GM19328 (cell line): Measurements from ENCODE around the gene DCHS1.
A peak's percentile ranks its signal among the peaks of the same experiment; 100 is the strongest.

Experiments
- ATAC-seq: cut with Tn5 transposase; IDR thresholded peaks from one replicate; pipeline ENCODE4 v1.9.1; 2021; ENCODE audit warnings: mild to moderate bottlenecking, moderate library complexity; ENCODE audit not compliant: unreplicated experiment

The DCHS1 gene

DNA sequence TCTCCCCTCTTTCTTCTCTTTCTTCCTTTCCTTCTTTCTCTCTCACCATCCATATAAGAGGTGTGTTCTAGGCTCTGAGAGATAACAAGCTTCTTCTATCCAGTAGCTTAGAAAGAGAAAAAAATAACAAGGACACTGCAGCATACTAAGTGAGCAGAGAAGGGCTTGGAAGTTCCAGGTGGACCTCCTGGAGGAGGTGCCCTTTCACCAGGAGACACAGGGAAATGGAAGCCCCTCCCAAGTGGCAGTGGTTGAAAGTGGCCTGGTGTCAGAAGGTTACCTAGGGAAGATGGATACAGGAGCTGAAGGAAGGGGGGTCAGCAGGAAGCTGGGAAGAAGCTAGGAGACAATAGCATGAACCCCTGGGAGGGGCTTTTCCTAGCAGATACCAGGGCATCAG lies 5.5 kb downstream of the DCHS1 start:
- no peak for ATAC-seq

DNA sequence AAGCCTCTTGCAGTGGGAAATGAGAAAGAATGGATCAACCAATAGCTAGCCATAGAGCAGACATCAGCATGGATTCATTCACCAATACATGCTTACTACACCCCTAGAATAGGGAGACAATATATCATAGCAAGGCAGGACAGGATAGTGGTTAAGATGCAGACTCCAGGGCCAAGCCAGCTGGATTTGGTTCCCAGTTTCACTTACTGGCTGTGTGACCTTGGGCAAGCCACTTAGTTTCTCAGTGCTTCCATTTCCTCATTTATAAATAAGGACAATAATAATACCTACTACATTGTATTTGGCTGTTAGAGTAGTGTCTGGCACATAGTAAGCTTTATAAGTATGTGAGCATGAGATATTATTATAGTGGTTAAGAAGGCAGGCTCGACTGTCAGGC lies 7.1 kb downstream of the DCHS1 start:
- no peak for ATAC-seq

DNA sequence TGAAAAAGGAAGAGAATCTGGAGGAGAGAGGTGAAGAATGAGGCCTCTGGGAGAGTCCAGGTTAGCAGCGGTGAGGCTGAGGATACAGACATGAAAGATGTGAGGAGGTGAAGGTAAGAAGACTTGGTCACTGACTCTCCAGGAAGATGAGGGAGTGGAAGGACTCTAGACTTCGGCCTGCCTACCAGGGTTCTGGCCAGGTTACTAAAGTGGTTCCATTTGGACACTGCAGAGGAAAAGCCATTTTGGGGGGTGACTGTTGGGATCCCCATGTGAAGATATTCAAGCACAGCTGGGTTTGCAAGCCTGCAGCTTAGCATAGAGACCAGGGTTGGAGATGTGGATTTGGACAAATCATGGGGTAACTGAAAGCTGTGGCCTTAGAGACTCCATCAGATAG lies 7.8 kb downstream of the DCHS1 start:
- ATAC-seq, result no peak

DNA sequence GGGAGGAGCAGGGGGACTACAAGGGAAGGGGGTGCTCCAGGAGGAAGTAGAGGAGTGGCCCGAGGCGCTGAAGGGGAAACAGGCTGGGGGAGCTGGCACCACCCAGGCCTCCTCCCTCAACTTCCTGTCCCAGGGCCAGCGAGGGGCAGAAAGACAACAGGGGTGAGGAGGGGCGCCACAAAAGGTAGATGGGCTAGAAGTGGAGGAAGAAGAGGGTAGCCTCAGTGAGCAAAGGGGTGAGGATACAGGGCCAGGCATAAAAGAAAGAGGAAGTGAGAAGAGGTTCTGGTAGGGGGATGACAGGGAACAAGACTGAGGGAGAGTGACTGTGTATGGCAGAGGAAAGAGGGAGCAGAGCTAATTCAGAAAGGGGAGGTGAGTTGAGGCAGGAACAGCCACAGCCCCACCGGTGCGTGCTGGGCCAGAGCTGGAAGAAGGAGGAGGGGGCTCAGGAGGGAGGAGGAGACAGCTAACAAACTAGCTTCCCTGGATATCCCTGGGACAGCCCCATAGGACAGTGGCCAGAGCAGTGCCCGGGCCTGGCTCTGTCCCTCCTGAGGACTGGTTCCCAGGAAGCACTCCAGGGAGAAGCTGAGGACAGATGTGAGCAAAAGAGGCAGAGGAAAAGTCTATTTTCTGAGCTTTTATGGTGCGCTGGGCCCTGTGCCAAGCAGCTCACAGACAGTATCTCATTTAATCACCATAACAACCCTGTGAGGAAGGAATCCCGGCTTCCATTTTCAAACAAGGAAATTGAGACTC lies 8.5 kb downstream of the DCHS1 start:
- peak; percentile 80 for ATAC-seq

DNA sequence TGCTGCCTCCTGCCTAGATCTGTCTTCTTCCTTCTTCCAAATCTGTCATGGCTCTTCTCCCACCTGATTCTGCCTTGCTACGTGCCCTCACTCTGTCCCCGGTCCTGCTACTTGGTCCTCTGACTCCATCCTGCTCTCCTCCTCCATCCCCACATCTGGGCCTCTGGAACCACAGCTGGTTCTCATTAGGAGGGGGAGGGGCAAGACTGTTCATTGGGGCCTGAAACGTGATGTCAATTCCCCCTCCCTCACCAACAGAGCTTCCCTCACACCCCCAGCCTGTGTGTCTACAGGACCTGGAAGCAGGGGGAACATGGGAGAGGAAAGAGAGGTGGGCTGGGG lies 9.1 kb downstream of the DCHS1 start:
- no peak for ATAC-seq

DNA sequence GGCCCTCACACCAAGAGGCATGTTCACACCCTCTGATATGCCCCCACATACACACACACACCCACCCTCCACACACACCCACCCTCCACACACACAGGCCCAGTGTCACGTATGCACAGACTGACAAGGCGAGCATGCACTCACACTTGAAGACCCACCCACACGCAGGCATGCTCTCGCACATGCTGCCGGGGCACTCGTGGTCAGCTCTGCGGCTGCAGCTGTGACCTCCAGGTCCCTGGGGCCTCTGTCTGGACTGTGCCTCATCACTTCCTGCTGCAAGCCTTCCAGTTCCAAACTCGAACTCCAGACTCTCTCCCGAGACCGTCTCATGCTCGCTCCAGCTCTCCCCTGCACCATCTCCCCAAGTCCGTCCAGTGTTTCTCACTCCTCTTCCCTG lies 9.5 kb downstream of the DCHS1 start:
- ATAC-seq, result no peak

DNA sequence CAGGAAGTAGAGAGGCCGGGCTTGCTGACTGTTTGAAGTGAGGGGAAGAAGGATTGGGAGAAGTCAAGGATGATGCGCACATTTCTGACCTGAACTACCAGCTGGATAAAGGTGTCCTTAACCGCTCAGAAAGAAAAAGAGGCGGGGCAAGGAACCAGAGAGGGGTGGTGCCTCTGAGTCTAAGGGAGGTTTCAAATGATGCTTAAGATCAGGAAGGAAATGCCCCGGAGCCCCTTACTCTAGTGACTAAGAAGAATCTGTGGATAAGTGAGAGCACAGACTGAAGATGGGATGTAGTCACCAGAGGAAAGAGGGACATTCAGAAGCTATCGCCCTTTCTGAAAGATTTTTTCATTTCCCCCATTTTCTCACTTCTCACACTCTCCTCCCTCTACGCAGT lies 12.7 kb downstream of the DCHS1 start:
- ATAC-seq, result no peak

DNA sequence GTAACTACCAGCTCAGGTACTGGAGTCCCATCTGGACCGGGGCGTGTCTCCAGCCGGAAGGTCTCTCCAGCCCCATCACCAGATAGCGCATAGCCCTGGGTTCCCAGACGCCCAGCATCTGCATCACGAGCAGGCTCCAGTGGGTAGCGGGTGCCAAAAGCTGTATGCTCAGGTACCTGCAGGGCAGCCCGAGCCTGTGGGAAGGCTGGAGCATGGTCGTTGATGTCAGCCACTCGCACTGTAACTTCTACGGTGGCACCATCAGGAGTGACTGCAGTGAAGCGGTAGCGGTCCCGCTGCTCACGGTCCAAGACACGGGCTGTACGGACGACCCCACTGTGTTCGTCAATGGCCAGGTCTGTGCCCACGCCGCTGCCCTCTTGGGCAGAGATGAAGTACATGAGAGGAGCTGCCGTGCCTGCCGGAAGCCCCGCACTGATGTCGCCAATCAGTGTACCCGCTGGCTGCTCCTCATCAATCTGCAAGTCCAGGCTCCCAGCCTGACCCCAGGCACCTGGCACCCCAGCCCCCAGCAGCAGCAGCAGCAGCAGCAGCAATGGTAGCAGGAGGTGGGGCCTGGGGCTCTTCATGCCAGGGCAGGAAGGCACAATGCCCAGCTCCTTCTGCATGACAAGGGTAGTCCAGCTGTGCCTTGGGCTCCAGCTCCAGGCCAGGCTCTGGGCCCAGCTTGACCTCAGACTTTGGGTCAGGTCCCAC lies 14.5 kb downstream of the DCHS1 start:
- ATAC-seq, result no peak

DNA sequence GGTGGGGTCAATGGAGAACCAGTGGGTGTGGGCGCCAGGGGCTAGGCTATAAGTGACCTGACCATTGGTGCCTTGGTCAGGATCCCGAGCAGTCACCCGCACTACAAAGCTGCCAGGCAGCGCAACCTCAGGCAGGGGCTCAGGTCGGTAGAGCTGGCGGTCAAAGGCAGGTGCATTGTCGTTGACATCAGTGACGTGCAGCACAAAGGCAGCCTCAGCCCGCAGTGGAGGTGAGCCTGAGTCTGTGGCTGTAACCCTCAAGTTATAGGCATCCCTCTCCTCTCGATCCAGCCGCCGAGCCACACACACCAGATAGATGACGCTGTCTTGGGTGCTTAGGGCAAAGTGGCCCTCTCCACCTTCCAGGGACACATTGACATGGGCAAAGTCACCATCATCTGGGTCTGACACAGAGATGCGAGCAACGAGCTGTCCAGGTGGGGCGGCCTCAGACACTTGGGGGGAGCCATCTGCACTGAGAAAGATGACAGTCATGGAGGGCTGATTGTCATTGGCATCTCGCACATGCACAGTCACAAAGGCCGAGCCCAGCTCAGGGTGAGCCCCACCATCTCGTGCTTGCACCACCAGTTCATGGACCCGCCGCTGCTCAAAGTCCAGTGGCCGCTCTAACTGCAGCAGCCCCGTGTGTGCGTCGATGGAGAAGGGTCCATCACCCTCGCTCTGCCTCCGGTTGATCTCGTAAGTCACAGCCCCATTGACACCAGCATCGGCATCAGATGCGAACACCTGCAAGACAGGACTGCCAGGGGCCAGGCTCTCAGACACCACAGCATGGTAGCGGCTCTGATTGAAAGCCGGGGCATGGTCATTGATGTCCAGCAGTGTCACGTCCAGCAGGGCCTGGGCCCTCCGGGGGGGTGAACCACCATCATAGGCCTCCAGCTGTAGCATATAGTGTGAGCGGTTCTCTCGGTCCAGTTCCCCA lies 15.3 kb downstream of the DCHS1 start:
- ATAC-seq, result no peak

DNA sequence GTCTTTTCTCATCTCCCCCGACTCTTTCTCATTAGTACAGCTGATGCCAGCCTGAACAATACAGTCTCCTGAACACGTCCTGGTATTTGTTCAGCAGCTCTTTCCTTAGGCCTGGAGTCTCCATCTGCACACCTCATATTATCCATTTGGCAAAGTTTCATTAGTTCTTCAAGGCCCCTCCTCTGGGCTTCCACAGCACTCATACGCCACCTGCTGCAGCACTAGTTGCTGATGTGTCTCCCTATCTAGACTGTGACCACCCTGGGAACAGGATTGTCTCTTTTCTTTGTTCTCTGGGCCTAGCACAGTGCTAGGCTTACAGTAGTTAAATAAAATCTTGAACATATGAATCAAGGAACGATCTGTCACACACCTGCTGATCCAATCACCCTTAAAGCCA lies 17.2 kb downstream of the DCHS1 start:
- ATAC-seq, result no peak

DNA sequence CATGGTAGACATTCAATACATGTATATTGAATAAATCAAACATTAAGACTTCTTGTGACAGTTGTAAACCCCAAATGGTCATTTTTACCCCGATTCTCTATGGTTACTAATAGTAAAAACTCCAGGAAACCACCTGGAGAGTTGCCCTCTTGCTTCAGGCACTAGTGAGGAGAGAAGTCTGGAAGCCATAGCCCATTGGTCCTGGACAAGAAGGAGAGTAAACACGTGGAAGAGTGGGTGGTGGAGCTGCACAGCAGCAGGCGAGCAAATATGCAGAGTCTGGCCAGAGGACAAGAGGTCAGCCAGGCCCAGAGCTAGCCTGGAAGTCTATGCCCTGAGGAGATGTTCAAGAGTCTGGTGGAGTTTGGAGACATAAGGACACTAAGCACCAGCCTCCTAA lies 17.7 kb downstream of the DCHS1 start:
- ATAC-seq, result no peak

DNA sequence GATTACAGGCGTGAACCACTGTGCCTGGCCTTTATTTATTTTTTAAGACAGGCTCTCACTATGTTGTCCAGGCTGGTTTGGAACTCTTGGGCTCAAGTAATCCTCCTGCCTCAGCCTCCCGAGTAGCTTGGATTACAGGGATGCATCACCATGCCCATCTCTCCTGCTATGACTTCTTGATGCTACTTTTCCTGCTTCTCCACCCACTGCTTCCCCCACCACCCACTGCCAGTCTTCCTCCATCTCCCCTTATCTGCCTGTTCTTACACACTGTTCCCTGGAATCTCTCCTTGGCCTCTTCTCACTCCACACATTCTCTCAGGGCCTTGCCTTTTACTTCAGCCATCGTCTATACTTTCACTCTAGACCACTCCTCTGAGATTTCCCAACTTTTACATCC lies 19.1 kb downstream of the DCHS1 start:
- ATAC-seq, result no peak

DNA sequence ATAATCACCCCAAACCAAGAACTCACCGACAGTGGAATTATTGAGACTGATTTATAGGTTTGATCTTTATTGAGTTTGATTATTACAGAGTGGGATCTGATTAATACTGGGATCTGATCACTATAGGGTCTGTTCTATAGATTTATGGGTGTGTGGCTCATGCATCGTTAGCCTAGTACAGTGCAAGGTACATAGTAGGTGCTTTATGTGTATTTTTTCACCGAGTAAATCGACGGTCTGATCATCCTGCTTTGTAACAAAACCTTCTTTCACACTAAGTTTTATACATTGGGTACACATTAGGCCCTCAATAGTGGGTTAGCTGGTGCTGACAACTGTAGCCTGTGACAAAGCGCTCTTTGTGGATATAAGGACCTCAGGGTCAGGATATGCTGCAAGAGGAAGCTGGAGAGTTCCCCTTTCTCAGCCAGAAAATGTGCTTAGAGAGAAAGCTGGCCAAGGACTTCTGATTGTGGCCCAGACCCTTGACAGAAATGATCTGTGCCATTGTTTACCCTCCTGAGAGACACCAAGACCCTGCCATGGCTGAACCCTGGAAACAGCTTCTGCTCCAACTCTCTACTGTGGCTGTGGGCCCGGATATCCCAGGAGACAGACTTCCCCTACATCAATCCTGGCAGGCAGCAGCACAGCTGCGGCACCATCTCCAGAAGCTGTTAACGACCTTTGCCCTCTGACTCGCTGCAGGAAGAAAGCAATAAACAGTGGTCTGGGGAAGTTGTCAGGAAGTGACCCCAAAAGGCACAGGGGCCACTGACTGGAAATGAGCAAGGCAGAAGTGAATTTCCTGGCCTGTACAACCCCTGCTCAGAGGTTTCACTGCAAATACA lies 20.3 kb downstream of the DCHS1 start:
- ATAC-seq, result no peak

DNA sequence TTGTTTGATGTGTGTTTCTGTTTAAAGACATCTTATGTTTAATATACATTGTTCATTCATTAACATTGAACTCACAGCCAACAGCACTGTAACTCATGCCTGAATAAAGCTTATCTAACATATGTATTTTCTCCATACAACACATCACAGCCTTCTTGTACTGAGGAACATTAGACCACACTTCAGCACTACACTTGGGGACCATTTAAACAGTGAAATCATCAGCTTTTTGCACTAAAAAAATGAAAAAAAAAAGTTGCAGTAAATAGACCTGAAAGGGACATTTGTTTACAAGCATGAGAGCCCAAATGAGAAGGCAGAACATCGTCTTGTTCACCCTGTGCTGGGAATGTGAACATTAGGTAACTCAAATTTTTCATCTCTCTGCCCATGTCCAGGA lies 21.1 kb downstream of the DCHS1 start:
- ATAC-seq, result no peak

DNA sequence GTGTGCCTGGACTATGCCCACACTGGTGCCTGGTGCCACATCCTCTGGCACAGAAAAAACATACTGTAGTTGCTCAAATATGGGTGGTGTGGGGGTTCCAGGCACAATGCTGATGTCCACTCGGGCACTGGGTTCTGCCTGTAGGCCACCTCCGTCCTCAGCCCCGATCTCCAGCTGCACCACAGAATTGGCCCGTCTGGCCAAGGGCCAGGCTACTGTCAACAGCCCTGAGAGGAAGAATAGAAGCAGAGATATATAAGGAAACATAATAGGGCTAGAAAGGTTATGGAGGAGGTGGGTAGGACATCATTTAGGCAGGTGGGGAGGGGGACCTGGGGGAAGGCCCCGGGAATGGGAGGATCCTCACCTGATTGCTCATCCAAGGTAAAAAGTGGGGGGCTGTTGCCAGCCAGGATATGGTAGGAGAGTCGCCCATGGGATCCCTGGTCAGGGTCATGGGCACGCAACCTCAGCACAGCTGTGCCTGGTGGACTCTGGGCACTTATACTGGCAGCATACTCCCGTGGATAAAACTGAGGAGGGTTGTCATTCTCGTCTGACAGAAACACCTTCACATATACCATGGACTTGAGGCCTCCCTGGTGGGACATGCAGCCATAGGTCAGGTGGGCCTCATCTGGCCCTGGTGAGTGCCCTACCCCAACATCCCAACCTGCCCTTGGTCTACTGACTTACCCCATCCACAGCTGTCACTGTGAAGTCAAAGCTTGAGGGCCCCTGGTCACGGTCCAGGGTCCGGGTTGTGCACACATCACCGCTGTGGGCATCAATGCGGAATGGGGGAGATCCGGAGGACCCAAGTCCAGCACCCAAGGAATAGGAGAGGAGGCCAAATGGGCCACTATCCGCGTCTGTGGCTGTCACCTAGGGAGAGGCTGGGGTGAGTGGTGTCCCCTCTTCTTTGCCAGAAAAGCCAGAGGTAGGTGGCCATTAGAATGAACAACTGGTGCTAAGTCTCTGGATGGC lies 21.9 kb downstream of the DCHS1 start:
- no peak for ATAC-seq

DNA sequence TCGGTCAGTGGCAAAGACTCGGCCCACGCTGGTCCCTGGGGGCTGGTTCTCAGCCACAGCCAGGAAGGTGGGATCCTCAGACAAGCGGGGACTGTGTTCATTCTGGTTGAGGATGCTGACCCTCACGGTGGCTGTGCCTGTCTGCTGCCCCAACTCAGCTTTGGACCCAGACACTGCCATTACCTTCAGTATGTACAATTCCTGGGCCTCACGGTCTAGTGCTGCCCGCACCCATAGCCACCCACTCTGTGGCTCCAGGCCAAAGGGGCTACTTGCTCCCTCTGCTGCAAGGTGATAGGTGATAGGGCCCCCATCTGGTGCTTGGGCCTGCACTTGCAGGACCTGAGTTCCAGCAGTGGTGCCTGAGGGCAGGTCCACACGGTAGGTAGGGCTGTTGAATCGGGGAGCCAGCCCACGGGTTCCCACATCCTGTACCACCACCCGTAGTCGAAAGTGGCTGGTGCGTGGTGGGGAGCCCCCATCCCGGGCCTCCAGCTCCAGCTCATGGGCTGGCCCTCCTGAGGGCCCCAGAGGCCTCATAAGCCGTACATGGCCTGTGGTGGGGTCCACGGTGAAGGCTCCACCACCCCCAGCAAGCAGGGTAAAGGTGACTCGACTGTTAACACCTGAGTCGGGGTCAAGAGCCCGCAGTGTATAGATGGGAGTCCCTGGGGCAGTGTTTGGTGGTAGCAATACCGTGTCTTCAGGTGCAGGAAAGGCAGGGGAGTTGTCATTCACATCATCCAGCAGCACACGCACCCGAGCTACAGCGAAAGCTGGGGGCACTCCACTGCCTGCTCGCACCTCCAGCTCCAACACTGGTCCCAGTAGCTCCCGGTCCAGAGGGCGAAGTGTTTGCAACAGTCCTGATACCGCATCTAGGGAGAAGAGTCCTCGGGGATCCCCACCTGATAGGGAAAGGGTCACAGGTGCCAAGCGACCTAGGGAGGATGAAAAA lies 23.2 kb downstream of the DCHS1 start:
- ATAC-seq, result no peak

DNA sequence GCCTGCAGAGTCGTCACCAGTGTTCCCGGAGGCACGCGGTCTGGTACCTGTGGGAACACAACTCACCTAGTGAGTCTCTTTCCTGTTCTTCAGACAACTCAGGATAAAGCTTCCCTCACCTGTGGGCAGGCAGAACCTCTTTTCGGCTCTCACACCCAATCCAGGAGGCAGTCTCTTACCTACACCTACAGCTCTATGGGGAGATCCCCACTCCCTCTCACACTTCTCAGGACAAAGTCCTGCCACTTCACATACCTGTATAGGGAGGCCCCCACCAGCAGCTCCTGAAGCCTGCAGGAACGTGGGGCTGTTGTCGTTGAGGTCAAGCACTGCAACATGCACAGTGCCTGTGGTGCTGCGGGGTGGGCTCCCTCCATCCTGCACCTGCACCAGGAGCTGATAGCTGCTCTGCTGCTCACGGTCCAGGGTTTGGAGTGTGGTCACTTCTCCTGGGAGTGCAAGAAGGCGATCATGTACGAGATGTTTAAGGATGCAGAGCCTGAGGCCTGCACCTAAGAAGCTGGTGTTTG lies 24.2 kb downstream of the DCHS1 start:
- ATAC-seq, result no peak

DNA sequence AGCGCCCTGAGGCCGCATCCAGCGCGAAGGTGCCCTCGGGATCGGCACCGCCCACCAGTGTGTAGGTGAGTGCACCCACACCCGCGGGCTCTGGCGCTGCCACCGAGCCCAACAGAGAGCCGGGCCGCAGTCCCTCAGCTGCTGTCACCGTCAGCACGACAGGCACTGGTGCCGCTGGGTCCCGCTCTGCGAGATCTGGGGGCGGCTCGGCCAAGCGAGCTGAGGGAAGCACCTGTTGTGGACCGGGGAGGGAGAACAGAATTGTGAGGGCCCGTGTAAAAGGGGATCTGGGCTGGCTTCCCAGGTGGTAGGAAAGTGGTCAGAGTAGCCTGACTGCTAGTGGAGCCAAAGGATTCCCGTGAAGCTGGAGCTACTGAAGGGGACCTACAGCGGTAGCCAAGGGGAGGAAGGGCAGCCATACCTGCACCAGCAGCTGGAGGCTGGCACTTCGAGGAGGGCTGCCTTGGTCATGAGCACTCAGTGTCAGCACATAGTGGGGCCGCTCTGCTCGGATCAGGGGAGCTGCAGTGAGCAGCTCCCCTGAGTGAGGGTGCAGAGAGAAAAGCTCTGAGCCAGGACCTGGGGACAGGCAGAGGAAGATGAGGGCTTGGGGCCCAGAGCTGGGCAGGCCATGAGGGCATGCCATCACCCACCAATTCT lies 24.8 kb downstream of the DCHS1 start:
- ATAC-seq, result no peak
